OCI-LY3 (cell line): ENCODE data around the gene POTEH.
"Not testable (repeated sequence)": the region's sequence is repeated elsewhere in the genome, so short reads cannot be mapped to it uniquely, and the experiment has no call there.

ENCODE experiments used
- H2AFZ ChIP-seq: fragments of 200-600, 300-600 bp; shearing (Covaris generic); 2 replicates; pipeline ENCODE4 v1.6.0; 2014; ENCODE audit warnings: antibody characterized with exemption, low read depth, low read length
- H3K27ac ChIP-seq: fragments of 200-600, 300-600 bp; sonication (generic); 2 replicates; pipeline ENCODE4 v1.5.1; 2014; ENCODE audit warnings: mild to moderate bottlenecking, low read length, moderate library complexity, mixed read lengths
- H3K27me3 ChIP-seq: fragments of 200-600, 300-600 bp; sonication (generic); 2 replicates; pipeline ENCODE4 v1.6.1; 2014; ENCODE audit warnings: low read depth, low read length, mixed read lengths
- H3K36me3 ChIP-seq: fragments of 200-600, 300-600 bp; sonication (generic); replicated peaks from 2 replicates; pipeline ENCODE3; 2014; ENCODE audit warnings: low read depth, low read length, mixed read lengths
- H3K4me1 ChIP-seq: fragments of 300-600, 200-600 bp; sonication (generic); 2 replicates; pipeline ENCODE4 v1.6.1; 2014; ENCODE audit warnings: low read length, mixed read lengths
- H3K4me2 ChIP-seq: fragments of 200-600, 300-600 bp; sonication (generic); 2 replicates; pipeline ENCODE4 v1.6.1; 2014; ENCODE audit warnings: low read length, mixed read lengths
- H3K4me3 ChIP-seq: fragments of 300-600, 200-600 bp; sonication (generic); 2 replicates; pipeline ENCODE4 v1.5.1; 2014; ENCODE audit warnings: antibody characterized with exemption, mild to moderate bottlenecking, low read length, moderate library complexity
- H3K79me2 ChIP-seq: fragments of 300-600, 200-600 bp; shearing (Covaris generic); 2 replicates; pipeline ENCODE4 v1.6.1; 2014; ENCODE audit warnings: mild to moderate bottlenecking, low read length, mixed read lengths
- H3K9ac ChIP-seq: fragments of 300-600, 200-600 bp; shearing (Covaris generic); 2 replicates; pipeline ENCODE4 v1.6.0; 2014; ENCODE audit warnings: mild to moderate bottlenecking, low read length, moderate library complexity
- H3K9me3 ChIP-seq: fragments of 200-600, 300-600 bp; shearing (Covaris generic); 2 replicates; pipeline ENCODE4 v1.6.1; 2014; ENCODE audit warnings: low read length, mixed read lengths; ENCODE audit not compliant: insufficient read depth
- H4K20me1 ChIP-seq: fragments of 200-600, 300-600 bp; sonication (generic); 2 replicates; pipeline ENCODE4 v1.6.1; 2016; ENCODE audit warnings: low read length, mixed read lengths; ENCODE audit not compliant: insufficient read depth

The POTEH gene

DNA sequence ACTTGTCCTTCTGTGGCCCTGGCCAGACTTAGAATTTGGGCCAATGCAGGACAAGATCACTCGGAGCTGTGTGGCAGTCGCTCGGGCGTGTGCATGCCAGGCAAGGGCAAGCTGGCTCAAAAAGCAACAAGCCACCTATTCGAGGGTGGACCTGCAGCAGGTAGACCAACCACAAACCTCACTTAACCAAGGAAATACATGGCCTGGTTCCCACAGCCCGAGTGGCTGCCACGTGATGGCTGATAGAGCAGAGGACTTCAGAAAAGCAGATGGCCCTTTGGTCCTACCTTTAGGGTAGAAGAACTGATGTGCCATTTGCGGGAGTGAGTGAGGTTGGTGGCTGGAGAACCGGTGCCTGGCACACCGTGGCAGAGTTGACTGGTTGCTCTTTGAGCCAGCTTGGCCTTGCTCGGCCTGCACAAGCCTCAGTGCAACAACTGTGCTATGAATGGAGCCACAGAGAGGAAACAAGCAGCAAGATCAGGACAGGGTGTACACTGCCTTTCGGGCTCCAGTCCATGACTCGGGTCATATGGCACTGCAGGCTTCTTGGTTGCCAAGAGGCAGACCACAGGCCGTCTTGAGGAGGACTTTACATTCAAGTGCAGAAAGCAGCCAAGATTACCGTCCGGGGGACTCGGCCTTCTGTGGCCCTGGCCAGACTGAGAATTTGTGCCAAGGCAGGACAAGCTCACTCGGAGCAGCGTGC is 39.5 kb downstream of the POTEH start:
- H3K79me2 ChIP-seq, H3K27me3 ChIP-seq, H3K36me3 ChIP-seq, H3K4me3 ChIP-seq, H3K4me1 ChIP-seq, H3K9me3 ChIP-seq, H3K4me2 ChIP-seq, H3K27ac ChIP-seq, H3K9ac ChIP-seq, H4K20me1 ChIP-seq, H2AFZ ChIP-seq: not testable (repeated sequence)

DNA sequence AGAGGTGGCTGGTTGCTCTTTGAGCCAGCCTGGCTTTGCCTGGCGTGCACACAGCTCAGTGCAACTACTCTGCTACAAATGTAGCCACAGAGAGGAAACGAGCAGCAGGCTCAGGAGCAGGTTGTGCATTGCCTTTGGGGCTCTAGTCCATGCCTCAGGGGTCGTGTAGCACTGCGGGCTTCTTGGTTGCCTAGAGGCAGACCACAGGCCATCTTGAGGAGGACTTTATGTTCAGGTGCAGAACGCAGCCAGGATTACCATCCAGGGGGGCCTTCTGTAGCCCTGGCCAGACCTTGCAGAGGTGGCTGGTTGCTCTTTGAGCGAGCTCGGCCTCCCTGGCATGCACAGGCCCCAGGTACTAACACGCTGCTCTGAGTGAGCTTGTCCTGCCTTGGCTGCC is 41.2 kb downstream of the POTEH start:
- H3K4me2 ChIP-seq, H3K36me3 ChIP-seq, H3K79me2 ChIP-seq, H3K27me3 ChIP-seq, H3K9me3 ChIP-seq, H3K4me1 ChIP-seq, H2AFZ ChIP-seq, H3K9ac ChIP-seq, H3K4me3 ChIP-seq, H4K20me1 ChIP-seq, H3K27ac ChIP-seq: not testable (repeated sequence)

DNA sequence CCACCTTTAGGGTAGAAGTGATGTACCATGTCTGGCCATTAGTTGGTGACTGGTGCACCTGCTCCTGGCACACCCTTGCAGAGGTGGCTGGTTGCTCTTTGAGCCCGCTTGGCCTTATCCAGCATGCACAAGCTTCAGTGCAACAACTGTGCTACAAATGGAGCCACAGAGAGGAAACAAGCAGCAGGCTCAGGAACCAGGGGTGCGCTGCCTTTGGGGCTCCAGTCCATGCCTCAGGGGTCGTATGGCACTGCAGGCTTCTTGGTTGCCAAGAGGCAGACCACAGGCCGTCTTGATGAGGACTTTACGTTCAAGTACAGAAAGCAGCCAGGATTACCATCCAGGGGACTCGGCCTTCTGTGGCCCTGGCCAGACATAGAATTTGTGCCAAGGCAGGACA is 44.6 kb downstream of the POTEH start:
- H3K27me3 ChIP-seq, H3K4me1 ChIP-seq, H3K27ac ChIP-seq: not testable (repeated sequence)

DNA sequence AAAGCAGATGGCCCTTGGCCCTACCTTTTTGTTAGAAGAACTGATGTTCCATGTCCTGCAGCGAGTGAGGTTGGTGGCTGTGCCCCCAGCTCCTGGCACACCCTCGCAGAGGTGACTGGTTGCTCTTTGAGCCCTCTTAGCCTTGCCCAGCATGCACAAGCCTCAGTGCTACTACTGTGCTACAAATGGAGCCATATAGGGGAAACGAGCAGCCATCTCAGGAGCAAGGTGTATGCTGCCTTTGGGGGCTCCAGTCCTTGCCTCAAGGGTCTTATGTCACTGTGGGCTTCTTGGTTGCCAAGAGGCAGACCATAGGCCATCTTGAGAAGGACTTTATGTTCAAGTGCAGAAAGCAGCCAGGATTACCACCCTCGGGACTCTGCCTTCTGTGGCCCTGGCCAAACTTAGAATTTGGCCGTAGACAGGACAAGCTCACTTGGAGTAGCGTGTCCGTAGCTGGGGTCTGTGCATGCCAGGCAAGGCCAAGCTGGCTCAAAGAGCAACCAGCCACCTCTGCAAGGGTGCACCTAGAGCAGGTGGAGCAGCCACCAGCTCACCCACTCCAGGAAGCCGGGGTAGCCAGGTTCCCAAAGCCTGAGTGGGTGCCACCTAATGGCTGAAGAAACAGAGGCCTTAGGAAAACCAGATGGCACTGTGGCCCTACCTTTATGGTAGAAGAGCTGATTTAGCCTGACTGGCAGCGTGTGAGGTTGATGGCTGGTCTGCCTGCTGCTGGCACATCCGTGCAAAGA is 48.5 kb downstream of the POTEH start:
- H3K27me3 ChIP-seq: not testable (repeated sequence)

More for the DNA sequence above, 44.6 kb downstream of the POTEH start:
- not testable (repeated sequence) for H3K79me2 ChIP-seq, H3K9ac ChIP-seq, H3K9me3 ChIP-seq, H3K4me2 ChIP-seq, H4K20me1 ChIP-seq, H3K36me3 ChIP-seq, H2AFZ ChIP-seq, H3K4me3 ChIP-seq

DNA sequence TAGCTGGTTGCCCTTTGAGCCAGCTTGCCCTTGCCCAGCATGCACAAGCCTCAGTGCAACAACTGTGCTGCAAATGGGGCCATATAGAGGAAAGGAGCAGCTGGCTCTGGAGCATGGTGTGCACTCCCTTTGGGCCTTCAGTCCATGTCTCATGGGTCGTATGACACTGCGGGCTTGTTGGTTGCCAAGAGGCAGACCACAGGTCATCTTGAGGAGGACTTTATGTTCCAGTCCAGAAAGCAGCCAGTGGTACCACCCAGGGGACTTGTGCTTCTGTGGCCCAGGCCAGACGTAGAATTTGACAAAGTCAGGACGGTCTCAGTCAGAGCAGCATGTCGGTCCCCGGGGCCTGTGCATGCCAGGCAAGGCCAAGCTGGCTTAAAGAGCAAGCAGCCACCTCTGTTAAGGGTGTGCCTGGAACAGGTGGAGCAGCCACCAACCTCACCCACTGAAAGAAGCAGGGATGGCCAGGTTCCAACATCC is 49.1 kb downstream of the POTEH start:
- not testable (repeated sequence) for H2AFZ ChIP-seq, H3K27ac ChIP-seq, H3K36me3 ChIP-seq

More for the DNA sequence above, 48.5 kb downstream of the POTEH start:
- not testable (repeated sequence) for H4K20me1 ChIP-seq, H3K79me2 ChIP-seq, H3K36me3 ChIP-seq, H3K9me3 ChIP-seq, H3K27ac ChIP-seq, H3K4me3 ChIP-seq, H2AFZ ChIP-seq, H3K4me2 ChIP-seq, H3K4me1 ChIP-seq, H3K9ac ChIP-seq

DNA sequence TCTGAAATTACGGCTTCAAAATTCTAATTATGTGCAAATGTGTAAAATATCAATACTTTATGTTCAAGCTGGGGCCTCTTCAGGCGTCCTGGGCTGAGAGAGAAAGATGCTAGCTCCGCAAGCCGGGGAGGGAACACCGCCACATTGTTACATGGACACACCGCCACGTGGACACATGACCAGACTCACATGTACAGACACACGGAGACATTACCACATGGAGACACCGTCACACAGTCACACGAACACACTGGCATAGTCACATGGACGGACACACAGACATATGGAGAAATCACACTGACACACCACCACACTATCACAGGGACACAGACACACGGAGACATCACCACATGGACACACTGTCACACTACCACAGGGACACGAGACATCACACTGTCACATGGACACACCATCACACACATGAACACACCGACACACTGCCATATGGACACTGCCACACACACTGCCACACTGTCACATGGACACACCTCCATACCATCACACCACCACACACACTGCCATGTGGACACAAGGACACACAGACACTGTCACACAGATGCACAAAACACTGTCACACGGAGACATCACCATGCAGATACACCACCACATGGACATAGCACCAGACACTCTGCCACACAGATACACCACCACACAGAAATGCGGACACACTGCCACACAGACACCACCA is 58.0 kb downstream of the POTEH start:
- H3K79me2 ChIP-seq, H3K9ac ChIP-seq, H2AFZ ChIP-seq, H3K4me1 ChIP-seq, H4K20me1 ChIP-seq, H3K4me3 ChIP-seq, H3K9me3 ChIP-seq, H3K27me3 ChIP-seq, H3K36me3 ChIP-seq, H3K27ac ChIP-seq, H3K4me2 ChIP-seq: not testable (repeated sequence)

More for the DNA sequence above, 49.1 kb downstream of the POTEH start:
- not testable (repeated sequence) for H3K4me3 ChIP-seq, H3K79me2 ChIP-seq, H3K9me3 ChIP-seq, H3K4me1 ChIP-seq, H3K27me3 ChIP-seq, H3K9ac ChIP-seq, H3K4me2 ChIP-seq, H4K20me1 ChIP-seq

DNA sequence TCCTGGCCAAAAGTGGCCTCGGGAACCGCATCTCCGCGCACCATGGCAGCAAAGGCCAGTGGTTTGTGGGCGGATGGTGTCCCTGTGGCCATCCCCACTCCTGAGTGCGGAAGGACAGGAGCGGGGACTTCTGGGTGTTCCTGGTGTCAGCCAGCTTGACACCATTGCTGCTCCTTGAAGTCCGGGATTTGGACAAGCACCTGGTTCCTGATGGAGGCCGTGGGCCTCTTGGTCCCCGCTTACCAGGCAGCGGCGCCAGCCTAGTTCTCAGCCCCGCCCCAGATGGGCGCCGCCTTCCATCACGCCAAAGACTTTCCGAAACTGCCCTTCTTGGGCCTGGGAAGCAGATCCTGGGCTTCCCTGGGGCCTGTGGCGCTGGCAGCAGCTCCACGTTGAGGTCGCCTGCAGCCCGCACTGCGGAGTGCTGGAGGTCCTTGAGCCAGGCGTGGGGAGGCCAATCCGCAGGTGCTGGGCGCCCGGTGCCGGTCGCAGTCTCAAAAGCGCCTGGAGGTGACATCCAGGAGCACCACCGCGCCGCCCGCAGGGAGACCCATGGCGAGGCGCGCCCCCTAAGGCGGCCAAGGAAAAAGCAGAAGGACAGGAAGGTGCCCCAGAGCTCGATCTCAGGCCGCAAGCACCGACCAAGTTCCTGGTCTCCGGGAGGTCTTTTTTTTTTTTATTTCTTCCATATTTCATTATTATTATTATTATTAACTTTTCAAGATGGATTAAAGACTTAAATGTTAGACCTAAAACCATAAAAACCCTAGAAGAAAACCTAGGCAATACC is 59.5 kb downstream of the POTEH start:
- not testable (repeated sequence) for H3K9me3 ChIP-seq, H3K4me1 ChIP-seq, H4K20me1 ChIP-seq, H3K27ac ChIP-seq, H3K9ac ChIP-seq, H2AFZ ChIP-seq, H3K79me2 ChIP-seq, H3K27me3 ChIP-seq, H3K4me3 ChIP-seq, H3K4me2 ChIP-seq, H3K36me3 ChIP-seq

DNA sequence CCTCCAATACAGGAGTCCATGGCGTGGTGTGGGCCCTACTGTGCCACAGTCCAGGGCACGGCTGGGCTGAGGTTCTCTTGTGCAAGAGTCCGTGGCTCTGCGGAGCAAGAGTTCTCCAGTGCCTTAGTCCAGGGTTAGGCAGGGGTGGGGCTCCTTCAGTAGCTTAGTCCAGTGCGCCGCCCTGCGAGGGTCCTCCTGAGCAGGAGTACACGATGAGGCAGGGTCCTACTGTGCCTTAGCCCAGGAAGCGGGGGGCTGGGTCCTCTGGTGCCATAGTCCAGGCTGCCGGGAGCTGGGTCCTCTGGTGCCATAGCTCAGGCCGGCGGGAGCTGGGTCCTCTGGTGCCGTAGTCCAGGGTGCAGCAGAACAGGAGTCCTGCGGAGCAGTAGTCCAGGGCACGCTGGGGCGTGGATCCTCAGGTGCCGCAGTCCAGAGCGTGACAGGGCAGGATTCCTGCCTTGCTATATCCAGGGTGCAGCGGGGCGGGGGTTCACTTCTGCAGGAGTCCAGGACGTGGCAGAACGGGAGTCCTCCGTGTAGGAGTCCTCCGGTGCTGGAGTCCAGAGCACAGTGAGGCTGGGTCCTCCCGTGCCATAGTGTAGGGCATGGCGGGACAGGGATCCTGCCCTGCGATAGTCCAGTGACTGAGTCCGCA is 69.7 kb downstream of the POTEH start:
- H2AFZ ChIP-seq, H3K27ac ChIP-seq, H4K20me1 ChIP-seq, H3K36me3 ChIP-seq, H3K4me2 ChIP-seq, H3K9ac ChIP-seq, H3K4me3 ChIP-seq, H3K4me1 ChIP-seq, H3K27me3 ChIP-seq, H3K9me3 ChIP-seq, H3K79me2 ChIP-seq: not testable (repeated sequence)
